GM19099 (cell line): ENCODE measurements around the gene PRR14L.
A peak's percentile ranks its signal among the peaks of the same experiment; 100 is the strongest.

ENCODE experiments used
- POLR2A ChIP-seq: IDR thresholded peaks from 3 replicates; pipeline ENCODE4 v1.6.1; 2011; ENCODE audit warnings: low read depth; ENCODE audit not compliant: insufficient read length; ENCODE audit errors: extremely low read depth

The PRR14L gene

GRCh38 chr22:31707519-31707918 is 42.4 kb downstream of the PRR14L start:
- no peak for TF ChIP-seq POLR2A

- no peak for TF ChIP-seq POLR2A
Observed at GRCh38 chr22:31695423-31695822, 54.5 kb downstream of the PRR14L start.

DNA sequence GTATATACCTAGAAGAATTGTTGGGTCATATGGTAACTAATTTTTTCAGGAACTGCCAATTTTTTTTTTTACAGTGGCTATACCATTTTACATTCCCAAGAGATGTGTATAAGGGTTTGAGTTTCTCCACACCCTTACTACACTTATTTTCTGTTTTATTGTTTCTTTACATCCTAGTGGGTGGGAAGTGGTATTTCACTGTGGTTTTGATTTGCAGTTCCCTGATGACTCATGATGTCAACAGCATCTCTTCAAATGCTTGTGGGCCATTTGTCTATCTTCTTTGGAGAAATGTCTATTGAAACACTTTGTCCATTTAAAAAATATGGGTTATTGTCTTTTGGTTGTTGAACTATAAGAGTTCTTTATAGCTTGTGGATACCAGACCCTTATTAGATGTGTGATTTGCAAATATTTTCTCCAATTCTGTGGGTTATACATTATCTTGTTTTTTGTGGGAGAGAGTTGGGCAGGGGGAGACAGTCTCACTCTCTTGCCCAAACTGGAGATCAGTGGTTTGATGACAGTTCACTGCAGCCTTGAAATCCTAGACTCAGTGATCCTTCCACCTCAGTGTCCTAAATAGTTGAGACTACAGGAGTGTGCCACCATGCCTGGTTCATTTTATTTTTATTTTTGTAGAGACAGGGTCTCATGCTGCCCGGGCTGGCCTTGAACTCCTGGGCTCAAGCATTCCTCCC is 57.6 kb downstream of the PRR14L start:
- no peak for TF ChIP-seq POLR2A

- TF ChIP-seq POLR2A = no peak
Observed at GRCh38 chr22:31691408-31691807, 58.5 kb downstream of the PRR14L start.

- no peak for TF ChIP-seq POLR2A
Observed at GRCh38 chr22:31683181-31684105, 66.5 kb downstream of the PRR14L start.

GRCh38 chr22:31682751-31683150 is 67.2 kb downstream of the PRR14L start:
- TF ChIP-seq POLR2A = no peak

GRCh38 chr22:31681349-31682345 is 68.3 kb downstream of the PRR14L start:
- no peak for TF ChIP-seq POLR2A

DNA sequence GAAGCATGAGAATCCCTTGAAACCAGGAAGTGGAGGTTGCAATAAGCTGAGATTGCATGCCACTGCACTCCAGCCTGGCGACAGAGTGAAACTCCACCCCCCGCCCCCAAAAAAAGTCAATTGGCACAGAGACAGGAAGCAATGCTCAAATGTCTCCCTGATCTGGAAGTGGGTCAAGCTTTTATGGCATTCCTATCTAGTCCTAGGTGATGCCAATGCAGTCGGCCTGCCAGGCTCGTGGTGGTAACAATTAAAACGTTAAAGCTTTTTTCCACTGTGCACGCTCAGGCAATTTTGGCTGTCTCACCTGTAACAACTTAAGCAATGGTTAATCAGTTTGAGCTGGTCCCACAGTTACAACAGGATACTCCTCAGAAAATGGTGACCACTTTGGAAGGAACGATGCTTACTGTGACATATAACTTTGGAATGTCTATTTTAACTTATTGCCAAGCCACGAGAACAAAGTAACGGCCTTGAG is 69.0 kb downstream of the PRR14L start:
- no peak for TF ChIP-seq POLR2A

DNA sequence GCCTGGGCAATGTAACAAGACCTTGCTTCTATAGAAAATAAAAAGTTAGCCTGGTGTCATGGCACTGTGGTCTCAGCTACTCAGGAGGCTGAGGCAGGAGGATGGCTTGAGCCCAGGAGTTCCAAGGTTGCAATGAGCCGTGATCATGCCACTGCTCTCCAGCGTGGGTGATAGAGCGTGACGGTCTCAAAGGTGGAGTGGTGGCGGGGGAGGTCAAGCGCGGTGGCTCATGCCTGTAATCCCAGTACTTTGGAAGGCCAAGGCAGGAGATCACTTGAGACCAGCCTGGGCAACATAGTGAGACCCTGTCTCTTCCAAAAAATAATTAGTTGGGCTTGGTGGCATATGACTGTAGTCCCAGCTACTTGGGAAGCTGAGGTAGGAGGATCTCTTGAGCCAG is 71.2 kb downstream of the PRR14L start:
- no peak for TF ChIP-seq POLR2A

DNA sequence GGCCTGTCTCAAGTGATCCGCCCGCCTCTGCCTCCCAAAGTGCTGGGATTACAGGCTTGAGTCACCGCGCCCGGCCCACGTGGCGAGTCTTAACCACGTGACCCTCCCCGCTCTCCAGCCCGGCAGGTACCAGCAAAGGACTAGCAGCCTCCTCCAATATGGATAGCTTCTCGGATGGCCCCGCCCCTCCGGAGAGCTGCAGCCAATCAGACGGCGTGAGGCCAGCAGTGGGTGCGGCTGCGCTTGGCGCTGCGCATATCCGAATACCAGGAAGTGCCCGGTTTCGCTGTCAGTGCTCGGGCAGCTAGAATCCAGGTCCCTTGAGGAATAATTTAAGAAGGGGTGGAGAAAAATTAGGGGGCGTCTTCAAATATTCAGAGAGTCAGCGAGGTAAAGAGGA is 73.2 kb downstream of the PRR14L start:
- peak; percentile 61 for TF ChIP-seq POLR2A

DNA sequence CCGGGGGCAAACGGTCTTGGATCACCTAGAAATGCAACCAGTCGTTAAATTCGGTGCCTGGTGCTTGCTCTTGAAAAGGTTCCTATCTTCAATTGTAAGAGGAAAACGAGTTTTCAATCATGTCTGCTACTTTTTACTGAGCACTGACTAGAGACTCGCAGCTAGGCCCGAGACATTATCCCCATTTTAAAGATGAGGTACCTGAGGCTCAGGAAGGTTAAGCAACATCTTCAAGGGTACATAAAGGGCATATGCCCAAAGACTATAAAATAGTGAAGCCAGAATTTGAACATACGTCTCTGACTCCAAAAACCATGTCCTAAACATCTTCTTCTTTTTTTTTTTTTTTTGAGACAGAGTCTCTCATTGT is 87.3 kb downstream of the PRR14L start:
- no peak for TF ChIP-seq POLR2A

DNA sequence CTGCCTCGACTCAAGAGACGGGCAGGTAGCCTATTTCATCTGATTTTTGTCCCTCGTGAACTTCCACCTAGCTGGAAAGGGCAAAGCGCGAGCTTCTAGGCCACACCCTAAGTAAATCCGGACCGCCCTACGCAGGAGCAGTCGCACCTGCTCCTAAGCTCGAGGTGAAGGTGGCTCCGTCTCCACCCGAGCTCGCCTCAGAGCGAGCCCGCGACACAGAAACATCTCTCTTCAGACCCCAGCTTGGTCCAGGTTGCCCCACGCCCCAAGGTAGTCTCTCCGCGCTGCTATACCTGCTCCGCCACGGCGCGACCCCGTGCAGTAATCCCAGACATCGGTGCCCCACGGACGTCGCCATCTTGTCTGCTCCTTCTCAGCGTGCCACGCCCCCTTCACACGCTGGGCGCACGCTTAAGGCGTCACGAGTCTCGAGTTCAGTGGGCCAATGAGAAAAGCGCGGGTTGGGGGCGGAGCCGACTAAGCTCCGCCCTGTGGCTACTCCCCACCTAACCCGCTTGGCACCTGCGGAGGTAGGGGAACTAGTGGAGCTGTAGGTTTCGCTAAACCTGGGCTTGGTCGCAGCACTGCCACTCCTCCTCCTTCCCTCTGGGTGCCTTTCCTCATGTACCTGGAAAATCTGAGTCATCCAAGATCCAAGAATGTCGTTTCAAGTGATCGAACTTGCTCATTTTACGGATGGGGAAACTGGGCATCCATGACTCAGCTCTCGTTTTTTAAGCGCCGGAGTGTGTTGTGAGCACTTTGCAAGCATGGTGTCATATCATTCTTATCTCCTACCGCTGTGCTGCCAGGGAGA is 87.9 kb downstream of the PRR14L start, which contains the start of gene PISD:
TSS of gene PISD (minus strand) at position 365 of the 817 bp plus-strand sequence. CDS start at position 358, 7 bp downstream.
- peak; percentile 83 for TF ChIP-seq POLR2A

DNA sequence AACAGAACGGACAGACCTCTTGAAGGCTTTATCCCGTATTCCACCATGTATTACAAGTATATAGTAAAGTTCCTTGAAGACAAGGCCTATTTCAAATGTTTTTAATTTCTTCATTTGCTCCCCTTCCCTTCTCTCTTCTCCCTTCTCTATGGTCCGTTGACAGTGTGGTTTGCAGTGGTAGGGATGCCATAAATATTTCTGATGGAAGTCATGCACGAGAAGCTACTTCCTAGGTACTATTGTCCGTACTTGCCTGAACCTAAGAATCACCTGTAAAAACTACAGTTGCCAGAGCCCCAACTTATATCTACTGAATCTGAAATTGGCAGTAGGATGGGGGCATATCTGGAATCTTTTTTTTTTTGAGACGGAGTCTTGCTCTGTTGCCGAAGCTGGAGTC is 90.7 kb downstream of the PRR14L start:
- TF ChIP-seq POLR2A = no peak

DNA sequence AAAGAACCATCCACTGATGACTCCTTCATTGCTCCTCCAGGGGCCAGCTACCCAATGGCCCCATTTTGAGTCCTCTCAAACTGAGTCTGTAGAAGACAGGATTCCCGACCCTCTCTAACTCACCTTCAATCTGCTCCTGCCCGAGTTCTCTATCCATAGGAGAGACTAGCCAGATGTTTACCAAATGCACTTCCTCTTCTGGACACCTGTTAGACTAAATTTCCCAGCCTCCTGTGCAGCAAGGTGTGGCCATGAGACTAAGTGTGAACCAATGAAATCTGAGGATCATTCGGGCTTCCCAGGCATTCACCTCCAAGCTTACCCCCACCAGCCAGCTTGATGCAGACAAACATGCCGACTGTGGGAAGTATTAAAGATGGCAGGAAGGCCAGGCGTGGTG is 95.5 kb downstream of the PRR14L start:
- TF ChIP-seq POLR2A = no peak
